Breast epithelium (tissue), 4 donors: ENCODE data around the gene PTOV1. TPM values are rescaled to one million over a fixed set of nuclear protein-coding genes. Genes with fewer than 3 reads are reported as not detected.

Experiments
- DNase-seq, 2 donors: peaks; one replicate each; pipeline ENCODE4 v3.0.0-alpha.2; 2019; ENCODE audit warnings: low spot score in 2 of 2
- H3K27ac ChIP-seq, 2 donors: fragments of 200-600 bp; sonication (generic) in 1 of 2; one replicate each; pipeline ENCODE4 v1.5.1; 2016 to 2019; ENCODE audit warnings: mild to moderate bottlenecking in 1 of 2
- H3K27me3 ChIP-seq, 2 donors: fragments of 200-600 bp; sonication (generic) in 1 of 2; one replicate each; pipeline versions ENCODE4 v1.5.1 to v1.6.0; 2017 to 2019; ENCODE audit warnings: control low read depth in 1 of 2, mild to moderate bottlenecking in 1 of 2
- H3K36me3 ChIP-seq: fragments of 200-600 bp; one replicate; pipeline ENCODE4 v1.5.1; 2019
- H3K4me1 ChIP-seq, 2 donors: fragments of 200-600 bp; sonication (generic); one replicate each; pipeline ENCODE4 v1.5.1; 2016 to 2019; ENCODE audit warnings: control low read depth in 1 of 2
- H3K4me3 ChIP-seq, 3 donors: fragments of 200-600 bp; sonication (generic); 1 replicate in 2 of 3; 2 replicates in 1 of 3; pipeline ENCODE4 v1.5.1; 2016 to 2019; ENCODE audit warnings: mild to moderate bottlenecking in 3 of 3, moderate library complexity in 2 of 3
- H3K9me3 ChIP-seq, 2 donors: fragments of 200-600 bp; sonication (generic) in 1 of 2; one replicate each; pipeline ENCODE4 v1.5.1; 2016 to 2019; ENCODE audit warnings: control low read depth in 1 of 2
- CTCF ChIP-seq, 3 donors: fragments of 450-650 bp; IDR thresholded peaks; one replicate each; pipeline ENCODE4 v1.5.1; 2016 to 2017; ENCODE audit warnings: antibody characterized with exemption in 3 of 3, mild to moderate bottlenecking in 3 of 3, moderate library complexity in 3 of 3
- POLR2A ChIP-seq: fragments of 450-650 bp; IDR thresholded peaks from one replicate; pipeline ENCODE4 v1.6.1; 2016; ENCODE audit warnings: antibody characterized with exemption, mild to moderate bottlenecking, moderate library complexity
- POLR2AphosphoS5 ChIP-seq, 3 donors: sonication (generic); formaldehyde crosslinking; IDR thresholded peaks; one replicate each; pipeline ENCODE4 v1.6.1; 2017; ENCODE audit warnings: antibody characterized with exemption in 3 of 3
- intact Hi-C: fragments of 100-400 bp; cut with DNase I; formaldehyde crosslinking; loops from one replicate; pipeline ENCODE4 v1.15.1; 2023; ENCODE audit warnings: low total_unique reads
- total RNA-seq, 3 donors: library from RNA; depleted of rRNA; stranded (reverse); fragments of >200 nt; gene quantifications; one replicate each; pipeline ENCODE4 v1.1.0, GENCODE V29; 2016

The PTOV1 gene
- total RNA-seq, 3 donors from 2014 or later: 45.1 to 95.0 (median 90.3) TPM

GRCh38 chr19:49884109-49884508, 33.1 kb downstream of the PTOV1 start:
- peaks cover 14% of the 10 kb centered on the region for H3K36me3 ChIP-seq
- H3K4me1 ChIP-seq: no peaks in the 10 kb centered on the region
- no peak overlapping the region for H3K4me3 ChIP-seq
- no peak overlapping the region for H3K27ac ChIP-seq
- intact Hi-C loops: no loop called here
- no peak for TF ChIP-seq POLR2A
- no peak for TF ChIP-seq CTCF (IDR thresholded peaks at IDR 0.05)
- TF ChIP-seq POLR2AphosphoS5 (IDR thresholded peaks at IDR 0.05): no peak
- H3K27me3 ChIP-seq: no peaks in the 10 kb centered on the region
- DNase-seq: no peak
- peaks cover 0 to 6% of the 10 kb centered on the region in 2 donors for H3K9me3 ChIP-seq

GRCh38 chr19:49884760-49885159, 33.8 kb downstream of the PTOV1 start:
- TF ChIP-seq POLR2AphosphoS5 (IDR thresholded peaks at IDR 0.05) (no peak), CTCF (IDR thresholded peaks at IDR 0.05) (no peak)
- Histone ChIP-seq H3K4me1 (no peaks in the 10 kb centered on the region), H3K9me3 (peaks cover 0 to 6% of the 10 kb centered on the region in 2 donors), H3K4me3 (no peak overlapping the region), H3K36me3 (peaks cover 14% of the 10 kb centered on the region), H3K27me3 (no peaks in the 10 kb centered on the region), H3K27ac (no peak overlapping the region)
- intact Hi-C loops: no loop called here
- no peak for DNase-seq

GRCh38 chr19:49887037-49887664, 36.2 kb downstream of the PTOV1 start:
- intact Hi-C loops: no loop called here
- Histone ChIP-seq H3K4me1 (no peaks in the 10 kb centered on the region), H3K27me3 (no peaks in the 10 kb centered on the region), H3K9me3 (peaks cover 0 to 6% of the 10 kb centered on the region in 2 donors), H3K27ac (no peak overlapping the region), H3K4me3 (no peak overlapping the region), H3K36me3 (peaks cover 14% of the 10 kb centered on the region)
- TF ChIP-seq POLR2A: no peak
- no peak for TF ChIP-seq CTCF (IDR thresholded peaks at IDR 0.05)
- no peak for TF ChIP-seq POLR2AphosphoS5 (IDR thresholded peaks at IDR 0.05)
- DNase-seq: no peak

- peaks cover 14% of the 10 kb centered on the region for H3K36me3 ChIP-seq
- peaks cover 0 to 3% of the 10 kb centered on the region in 2 donors for H3K9me3 ChIP-seq
- H3K27ac ChIP-seq: no peak overlapping the region
- TF ChIP-seq POLR2A (no peak), CTCF (IDR thresholded peaks at IDR 0.05) (no peak), POLR2AphosphoS5 (IDR thresholded peaks at IDR 0.05) (no peak)
- H3K27me3 ChIP-seq: no peaks in the 10 kb centered on the region
- H3K4me3 ChIP-seq: no peak overlapping the region
- intact Hi-C loops: no loop called here
- H3K4me1 ChIP-seq: no peaks in the 10 kb centered on the region
- no peak for DNase-seq
These were observed 36.9 kb downstream of the PTOV1 start for GRCh38 chr19:49887665-49888509.

GRCh38 chr19:49888510-49888824, 37.5 kb downstream of the PTOV1 start:
- no peak overlapping the region for H3K4me3 ChIP-seq
- TF ChIP-seq POLR2AphosphoS5 (IDR thresholded peaks at IDR 0.05) (no peak), CTCF (IDR thresholded peaks at IDR 0.05) (no peak), POLR2A (no peak)
- DNase-seq: no peak
- H3K9me3 ChIP-seq: no peaks in the 10 kb centered on the region
- H3K4me1 ChIP-seq: no peaks in the 10 kb centered on the region
- H3K27ac ChIP-seq: no peak overlapping the region
- intact Hi-C loops: no loop called here
- peaks cover 14% of the 10 kb centered on the region for H3K36me3 ChIP-seq
- no peaks in the 10 kb centered on the region for H3K27me3 ChIP-seq
